ENCODE data around the gene ATG10.
"Not testable (repeated sequence)": the region's sequence is repeated elsewhere in the genome, so short reads cannot be mapped to it uniquely, and the experiment has no call there.

The ATG10 gene

GRCh38 chr5:81971712-81972491 is at the start of gene ATG10:
TSS of gene ATG10 (plus strand) at chr5:81972023. CDS start at chr5:81987571, 15,548 bp downstream.
- peak; percentile 91 to 92 for DNase-seq

- DNase-seq, result no peak
Observed at GRCh38 chr5:81922854-81923279, 49.0 kb upstream of the ATG10 start.

- no peak for DNase-seq
Observed at GRCh38 chr5:81924442-81924841, 47.4 kb upstream of the ATG10 start.

DNA sequence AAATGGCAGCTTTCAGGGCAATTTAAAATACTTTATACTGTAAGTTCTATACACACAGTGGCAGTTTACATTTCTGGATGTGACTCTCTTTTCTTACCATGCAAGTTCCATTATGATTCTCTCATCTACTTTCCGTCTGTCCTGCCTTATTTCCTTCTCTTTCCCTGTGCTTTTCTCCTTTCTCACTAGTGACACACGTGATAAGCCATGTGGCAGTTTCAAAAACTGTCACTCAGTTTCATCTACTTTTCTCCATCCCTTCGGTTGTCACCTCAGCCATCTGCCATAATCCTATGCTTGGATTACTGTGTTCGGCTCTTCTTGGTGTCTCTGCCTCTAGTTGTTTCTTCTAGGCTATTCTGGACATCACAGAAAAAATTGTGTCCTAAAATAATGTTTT is 46.8 kb upstream of the ATG10 start:
- no peak for DNase-seq

- no peak for DNase-seq
Observed at GRCh38 chr5:81925981-81926380, 45.8 kb upstream of the ATG10 start.

- no peak for DNase-seq
Observed at GRCh38 chr5:81936066-81936465, 35.8 kb upstream of the ATG10 start.

DNA sequence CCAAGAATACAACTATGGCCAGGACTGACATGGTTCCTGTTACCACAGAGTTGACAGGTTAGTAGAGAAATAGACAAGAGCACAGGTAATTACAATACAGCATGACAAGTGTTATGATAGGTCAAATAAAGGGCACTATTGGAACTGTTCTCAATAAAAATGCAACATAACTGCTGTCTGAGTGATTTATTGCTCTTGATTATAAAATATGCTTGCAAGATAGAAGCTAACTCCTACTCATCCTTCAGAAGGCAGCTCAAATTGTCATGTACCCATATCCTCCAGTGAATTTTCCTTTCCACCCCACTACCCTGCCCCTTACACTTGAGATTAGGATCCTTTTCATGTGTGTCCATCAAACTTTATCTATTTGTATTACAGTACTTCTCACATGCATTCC is 35.1 kb upstream of the ATG10 start:
- no peak for DNase-seq

DNA sequence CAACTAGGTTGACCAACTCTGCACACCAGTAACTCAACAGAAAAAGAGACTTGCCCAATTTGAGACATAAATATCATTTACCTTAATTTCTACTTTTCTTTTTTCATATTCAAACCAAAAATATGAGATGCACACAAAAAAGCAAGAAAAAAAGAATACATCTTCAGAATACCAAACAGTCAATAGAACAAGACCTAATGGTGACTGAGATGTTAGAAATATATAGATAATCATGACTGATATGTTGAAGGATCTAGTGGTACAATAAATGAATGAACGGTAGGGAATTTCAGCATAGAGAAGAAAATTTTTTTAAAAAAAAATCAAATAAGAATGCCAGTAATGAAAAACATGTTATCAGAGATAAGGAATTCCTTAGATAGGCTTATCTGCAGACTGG is 29.1 kb upstream of the ATG10 start:
- DNase-seq, result no peak

DNA sequence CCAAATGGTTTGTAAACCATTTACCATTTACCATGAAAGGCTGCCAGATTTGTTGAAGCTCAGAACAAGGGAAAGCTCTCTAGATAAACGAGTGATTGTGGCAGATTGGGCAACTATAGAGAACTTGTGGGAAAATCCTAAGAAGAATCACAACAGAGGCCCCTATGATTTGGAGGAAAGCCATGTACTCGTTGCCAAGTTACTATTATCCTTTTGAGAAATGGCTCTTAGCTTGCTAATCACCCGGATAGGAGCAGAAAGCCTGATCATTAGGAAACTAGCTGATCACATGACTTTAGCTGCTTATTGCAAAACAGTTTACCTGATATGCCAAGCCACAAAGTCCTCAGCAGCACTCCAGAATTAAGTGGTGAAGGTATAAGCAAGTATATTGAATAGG is 23.5 kb upstream of the ATG10 start:
- DNase-seq, result no peak

DNA sequence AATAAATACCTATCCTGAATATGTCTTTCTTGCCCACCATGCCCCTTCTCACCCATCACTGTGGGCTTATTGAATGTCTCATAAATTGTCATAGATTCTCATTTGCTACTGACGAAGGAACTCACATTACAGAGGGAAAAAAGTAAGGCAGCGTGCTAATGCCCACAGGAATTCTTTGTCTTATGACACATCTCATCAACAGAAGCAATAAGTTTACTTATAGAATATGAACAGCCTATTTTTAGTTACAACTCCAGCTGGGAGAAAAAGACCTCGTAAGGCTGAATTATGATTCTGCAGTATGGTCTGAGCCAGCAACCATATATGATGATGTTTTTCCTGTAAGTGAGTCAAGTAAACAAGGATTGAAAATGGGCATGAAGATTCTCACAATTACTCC is 22.4 kb upstream of the ATG10 start:
- no peak for DNase-seq

DNA sequence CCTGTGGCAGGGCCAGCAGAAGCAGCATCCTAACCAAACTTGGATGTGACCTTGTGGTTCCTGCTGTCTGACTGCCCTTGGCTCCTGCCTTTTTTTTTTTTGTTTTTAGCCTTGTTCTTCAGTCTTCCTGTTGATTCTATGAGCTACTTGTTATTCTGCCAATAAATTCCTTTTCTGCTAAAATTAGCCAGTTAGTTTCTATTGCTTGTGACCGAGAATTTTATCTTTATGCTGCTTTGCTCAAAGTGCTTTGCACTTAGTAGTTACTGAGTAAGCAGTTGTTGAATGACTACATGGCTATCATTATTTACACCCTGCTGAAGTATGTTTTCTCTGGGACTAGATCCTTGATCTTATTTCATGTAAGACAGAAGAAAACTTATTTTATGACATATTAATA is 20.8 kb upstream of the ATG10 start:
- no peak for DNase-seq

- DNase-seq, result not testable (repeated sequence)
Observed at GRCh38 chr5:81954796-81955195, 17.0 kb upstream of the ATG10 start.

- not testable (repeated sequence) for DNase-seq
Observed at GRCh38 chr5:81958129-81958528, 13.7 kb upstream of the ATG10 start.

- DNase-seq, result no peak
Observed at GRCh38 chr5:81961651-81962440, 10.0 kb upstream of the ATG10 start.

- DNase-seq, result no peak
Observed at GRCh38 chr5:81963544-81963943, 8.3 kb upstream of the ATG10 start.

GRCh38 chr5:81965524-81965923 is 6.3 kb upstream of the ATG10 start:
- DNase-seq, result no peak

DNA sequence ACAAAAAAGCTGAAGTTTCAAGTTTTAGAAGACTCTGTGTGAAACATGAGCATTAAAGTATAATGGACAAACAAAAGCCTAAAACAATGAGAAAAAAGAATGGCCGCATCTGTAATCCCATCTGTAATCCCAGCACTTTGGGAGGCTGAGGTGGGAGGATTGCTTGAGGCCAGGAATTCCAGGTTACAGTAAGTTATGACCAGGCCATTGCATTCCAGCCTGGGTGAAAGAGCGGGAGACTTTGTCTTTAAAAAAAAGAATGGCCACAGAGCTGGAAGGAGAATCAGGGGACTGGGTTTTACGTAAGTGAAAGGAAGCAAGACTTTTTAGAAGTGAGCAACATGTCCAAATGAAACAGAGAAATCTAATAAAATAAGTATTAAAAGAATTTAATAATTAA is 2.6 kb upstream of the ATG10 start:
- DNase-seq, result no peak

- no peak for DNase-seq
Observed at GRCh38 chr5:81969912-81970311, 1.9 kb upstream of the ATG10 start.

- DNase-seq, result peak in 1 of 2 donors; percentile 61
Observed at GRCh38 chr5:81971111-81971711, 612 bp upstream of the ATG10 start.

DNA sequence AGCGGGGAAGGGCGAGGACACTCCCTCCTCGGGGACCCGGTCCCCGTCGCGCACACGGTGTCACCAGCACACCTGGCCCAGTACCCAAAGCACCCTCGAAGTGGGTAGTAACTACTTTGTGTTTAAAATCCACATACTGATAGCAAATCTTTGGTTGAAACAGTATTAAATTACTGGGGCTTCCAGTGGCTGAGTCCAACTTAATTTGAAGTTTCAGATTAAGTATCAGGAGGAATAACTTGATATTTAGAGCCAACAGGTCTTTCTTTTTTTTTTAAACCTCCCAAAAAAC is 615 bp downstream of the ATG10 start:
- DNase-seq, result no peak

GRCh38 chr5:81980160-81980559 is 8.3 kb downstream of the ATG10 start:
- no peak for DNase-seq

- no peak for DNase-seq
Observed at GRCh38 chr5:81980598-81981260, 8.9 kb downstream of the ATG10 start.

GRCh38 chr5:81982172-81982685 is 10.4 kb downstream of the ATG10 start:
- DNase-seq, result not testable (repeated sequence)

Measured in CD4-positive, alpha-beta T cell treated with Interleukin-1 beta for 1 hour (primary cell).